AG04449 (cell line): ENCODE results near the gene ZDHHC6.

Experiments used
- CTCF ChIA-PET: fragments of 350-600 bp; formaldehyde crosslinking; extraction: SDS; loops from one replicate; lab custom pipeline; 2021; ENCODE audit warnings: antibody characterized with exemption; lab: Yijun Ruan, JAX
- POLR2A ChIA-PET: fragments of 400-600, 350-600 bp; formaldehyde crosslinking; extraction: SDS; loops from one replicate; lab custom pipeline; 2020; ENCODE audit warnings: antibody characterized with exemption, inconsistent platforms; lab: Yijun Ruan, JAX
- DNase-seq: peaks from one replicate; pipeline ENCODE4 v3.0.0-alpha.2; 2010; ENCODE audit warnings: low read depth, low spot score
- H3K4me3 ChIP-seq: 2 replicates; pipeline ENCODE4 v1.5.1; 2011; ENCODE audit warnings: low read depth, mild to moderate bottlenecking, control low read depth, low read length
- TF ChIP-seq, protein P1 (sequence below): IDR thresholded peaks from one replicate; pipeline ENCODE4 v1.5.1; 2011; ENCODE audit warnings: mild to moderate bottlenecking, moderate library complexity, low read length, control low read depth, inconsistent platforms; ENCODE audit not compliant: insufficient read depth; ENCODE audit errors: missing control alignments

Gene ZDHHC6

DNA sequence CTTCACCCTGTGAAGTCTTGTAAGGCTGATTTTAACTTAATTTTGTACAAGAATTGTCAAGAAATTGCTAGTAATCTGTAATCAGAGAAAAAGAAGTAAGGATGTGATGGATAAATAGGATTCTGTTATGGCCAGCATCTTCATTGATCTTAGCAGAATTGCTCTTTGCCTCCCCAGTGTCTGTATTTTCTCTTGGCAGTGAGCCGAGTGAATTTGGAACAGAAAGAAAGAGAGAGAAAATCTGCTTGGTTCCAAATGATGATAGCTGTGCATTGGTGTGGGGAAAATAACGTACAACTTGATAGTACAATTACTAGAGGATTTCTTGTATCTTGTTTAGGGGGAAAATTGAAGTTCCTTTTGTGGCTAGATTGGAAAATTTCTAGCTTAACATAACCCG lies 34.9 kb upstream of the ZDHHC6 start:
- no peak overlapping the region for H3K4me3 ChIP-seq
- TF ChIP-seq, protein P1, sequence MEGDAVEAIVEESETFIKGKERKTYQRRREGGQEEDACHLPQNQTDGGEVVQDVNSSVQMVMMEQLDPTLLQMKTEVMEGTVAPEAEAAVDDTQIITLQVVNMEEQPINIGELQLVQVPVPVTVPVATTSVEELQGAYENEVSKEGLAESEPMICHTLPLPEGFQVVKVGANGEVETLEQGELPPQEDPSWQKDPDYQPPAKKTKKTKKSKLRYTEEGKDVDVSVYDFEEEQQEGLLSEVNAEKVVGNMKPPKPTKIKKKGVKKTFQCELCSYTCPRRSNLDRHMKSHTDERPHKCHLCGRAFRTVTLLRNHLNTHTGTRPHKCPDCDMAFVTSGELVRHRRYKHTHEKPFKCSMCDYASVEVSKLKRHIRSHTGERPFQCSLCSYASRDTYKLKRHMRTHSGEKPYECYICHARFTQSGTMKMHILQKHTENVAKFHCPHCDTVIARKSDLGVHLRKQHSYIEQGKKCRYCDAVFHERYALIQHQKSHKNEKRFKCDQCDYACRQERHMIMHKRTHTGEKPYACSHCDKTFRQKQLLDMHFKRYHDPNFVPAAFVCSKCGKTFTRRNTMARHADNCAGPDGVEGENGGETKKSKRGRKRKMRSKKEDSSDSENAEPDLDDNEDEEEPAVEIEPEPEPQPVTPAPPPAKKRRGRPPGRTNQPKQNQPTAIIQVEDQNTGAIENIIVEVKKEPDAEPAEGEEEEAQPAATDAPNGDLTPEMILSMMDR = no peak
- ChIA-PET POLR2A (no interaction called here), CTCF (interaction anchor here (2.6 kb wide), 1 partner anchor 10 kb away, joined by 21 read pairs; no protein-coding TSS in a partner anchor)
- no peak for DNase-seq

GRCh38 chr10:112475575-112476218 lies 29.0 kb upstream of the ZDHHC6 start:
- no peak for DNase-seq
- TF ChIP-seq, protein P1 = peak; percentile 21
- H3K4me3 ChIP-seq = no peak overlapping the region
- POLR2A ChIA-PET = interaction anchor here (0.6 kb wide), 1 partner anchor 162 kb away, joined by 3 read pairs; no protein-coding TSS in a partner anchor
- CTCF ChIA-PET = interaction anchor here (0.7 to 8.4 kb wide), 26 partner anchors 9 to 1140 kb away, joined by 3 to 128 read pairs (median 5); no protein-coding TSS in a partner anchor

GRCh38 chr10:112471878-112472487 lies 25.3 kb upstream of the ZDHHC6 start:
- no peak overlapping the region for H3K4me3 ChIP-seq
- TF ChIP-seq, protein P1 = peak; percentile 38
- ChIA-PET CTCF (interaction anchor here (0.6 to 8.4 kb wide), 52 partner anchors 9 to 1609 kb away, joined by 3 to 128 read pairs (median 4); partner anchors contain the start of genes VTI1A and ZDHHC6), POLR2A (no interaction called here)
- no peak for DNase-seq

DNA sequence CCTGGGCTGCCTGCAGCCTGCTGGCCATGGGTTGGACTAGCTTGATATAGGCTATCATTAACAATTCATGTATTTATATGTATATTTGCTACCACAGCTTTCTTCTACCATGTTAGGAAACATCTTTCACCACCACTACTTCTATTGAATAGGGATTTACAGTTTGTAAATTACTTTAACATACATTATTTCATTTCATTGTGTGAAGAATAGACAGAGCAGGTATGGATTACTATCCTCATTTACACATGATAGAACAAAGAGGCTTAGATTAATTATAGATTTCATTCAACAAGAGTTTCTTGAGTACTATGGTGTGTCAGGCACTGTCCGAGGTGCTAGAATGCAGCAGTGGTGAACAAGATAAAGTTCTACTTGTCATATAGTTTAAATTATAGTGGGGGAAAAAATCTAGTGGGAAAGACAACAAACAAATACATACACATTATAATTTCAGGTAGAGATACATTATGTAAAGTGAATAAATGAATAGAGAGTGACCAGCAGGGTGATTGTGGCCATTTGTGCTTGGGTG lies 20.9 kb upstream of the ZDHHC6 start:
- TF ChIP-seq, protein P1 = no peak
- H3K4me3 ChIP-seq = no peak overlapping the region
- ChIA-PET CTCF (interaction anchor here (0.8 to 1.4 kb wide), 4 partner anchors 8 to 917 kb away, joined by 3 to 5 read pairs (median 4); no protein-coding TSS in a partner anchor), POLR2A (no interaction called here)
- DNase-seq = no peak

GRCh38 chr10:112466802-112467201 lies 20.1 kb upstream of the ZDHHC6 start:
- H3K4me3 ChIP-seq = no peak overlapping the region
- ChIA-PET CTCF (interaction anchor here (0.8 to 1.4 kb wide), 4 partner anchors 8 to 918 kb away, joined by 3 to 5 read pairs (median 4); no protein-coding TSS in a partner anchor), POLR2A (no interaction called here)
- TF ChIP-seq, protein P1 = no peak
- no peak for DNase-seq
